ENCODE measurements around the gene GLUD1. TPM values are rescaled to one million over a fixed set of nuclear protein-coding genes. Genes with fewer than 3 reads are reported as not detected.
"Not testable (repeated sequence)": the region's sequence is repeated elsewhere in the genome, so short reads cannot be mapped to it uniquely, and the experiment has no call there.

The GLUD1 gene
- total RNA-seq, 1 donor from 2014 or later: 108 TPM

GRCh38 chr10:87053577-87054181, 41.0 kb downstream of the GLUD1 start:
- no peaks in the 10 kb centered on the region for H3K9me3 ChIP-seq (ENCODE audit: control insufficient read depth in 3 of 3, low read length in 3 of 3)
- H3K27me3 ChIP-seq (ENCODE audit: control insufficient read depth in 3 of 3, insufficient read depth in 3 of 3, low read length in 3 of 3): no peaks in the 10 kb centered on the region
- no peak overlapping the region for H3K4me3 ChIP-seq (ENCODE audit: low read length in 3 of 3)
- peaks cover 15 to 40% (median 38%) of the 10 kb centered on the region in 3 donors for H3K36me3 ChIP-seq (ENCODE audit: control insufficient read depth in 3 of 3, insufficient read depth in 3 of 3, low read length in 3 of 3)
- no peak overlapping the region for H3K9ac ChIP-seq (ENCODE audit: low read depth in 1 of 3, low read length in 3 of 3)
- H3K27ac ChIP-seq (ENCODE audit: low read depth, low read length): no peak overlapping the region
- H3K4me1 ChIP-seq (ENCODE audit: control insufficient read depth in 3 of 3, insufficient read depth in 3 of 3, low read length in 3 of 3): peaks cover 0 to 7% (median 2%) of the 10 kb centered on the region in 3 donors

GRCh38 chr10:87053111-87053510, 41.5 kb downstream of the GLUD1 start:
- Histone ChIP-seq H3K27me3 (ENCODE audit: control insufficient read depth in 3 of 3, insufficient read depth in 3 of 3, low read length in 3 of 3) (no peaks in the 10 kb centered on the region), H3K27ac (ENCODE audit: low read depth, low read length) (no peak overlapping the region), H3K9me3 (ENCODE audit: control insufficient read depth in 3 of 3, low read length in 3 of 3) (no peaks in the 10 kb centered on the region), H3K4me1 (ENCODE audit: control insufficient read depth in 3 of 3, insufficient read depth in 3 of 3, low read length in 3 of 3) (peaks cover 0 to 7% (median 2%) of the 10 kb centered on the region in 3 donors), H3K9ac (ENCODE audit: low read depth in 1 of 3, low read length in 3 of 3) (no peak overlapping the region), H3K36me3 (ENCODE audit: control insufficient read depth in 3 of 3, insufficient read depth in 3 of 3, low read length in 3 of 3) (peaks cover 14 to 37% (median 37%) of the 10 kb centered on the region in 3 donors), H3K4me3 (ENCODE audit: low read length in 3 of 3) (no peak overlapping the region)

GRCh38 chr10:87045434-87045938, 49.2 kb downstream of the GLUD1 start:
- Histone ChIP-seq H3K36me3 (ENCODE audit: control insufficient read depth in 3 of 3, insufficient read depth in 3 of 3, low read length in 3 of 3) (peaks cover 5 to 14% (median 8%) of the 10 kb centered on the region in 3 donors), H3K4me1 (ENCODE audit: control insufficient read depth in 3 of 3, insufficient read depth in 3 of 3, low read length in 3 of 3) (no peaks in the 10 kb centered on the region), H3K9me3 (ENCODE audit: control insufficient read depth in 3 of 3, low read length in 3 of 3) (no peaks in the 10 kb centered on the region), H3K27me3 (ENCODE audit: control insufficient read depth in 3 of 3, insufficient read depth in 3 of 3, low read length in 3 of 3) (no peaks in the 10 kb centered on the region), H3K27ac (ENCODE audit: low read depth, low read length) (no peak overlapping the region), H3K9ac (ENCODE audit: low read depth in 1 of 3, low read length in 3 of 3) (no peak overlapping the region), H3K4me3 (ENCODE audit: low read length in 3 of 3) (no peak overlapping the region)

GRCh38 chr10:87043579-87043978, 51.1 kb downstream of the GLUD1 start:
- not testable (repeated sequence) for H3K27me3 ChIP-seq (ENCODE audit: control insufficient read depth in 3 of 3, insufficient read depth in 3 of 3, low read length in 3 of 3); H3K4me1 ChIP-seq (ENCODE audit: control insufficient read depth in 3 of 3, insufficient read depth in 3 of 3, low read length in 3 of 3); H3K4me3 ChIP-seq (ENCODE audit: low read length in 3 of 3); H3K9ac ChIP-seq (ENCODE audit: low read depth in 1 of 3, low read length in 3 of 3); H3K27ac ChIP-seq (ENCODE audit: low read depth, low read length); H3K36me3 ChIP-seq (ENCODE audit: control insufficient read depth in 3 of 3, insufficient read depth in 3 of 3, low read length in 3 of 3); H3K9me3 ChIP-seq (ENCODE audit: control insufficient read depth in 3 of 3, low read length in 3 of 3)

- Histone ChIP-seq H3K9me3 (ENCODE audit: control insufficient read depth in 3 of 3, low read length in 3 of 3) (no peaks in the 10 kb centered on the region), H3K36me3 (ENCODE audit: control insufficient read depth in 3 of 3, insufficient read depth in 3 of 3, low read length in 3 of 3) (no peaks in the 10 kb centered on the region), H3K27me3 (ENCODE audit: control insufficient read depth in 3 of 3, insufficient read depth in 3 of 3, low read length in 3 of 3) (no peaks in the 10 kb centered on the region), H3K27ac (ENCODE audit: low read depth, low read length) (no peak overlapping the region), H3K4me3 (ENCODE audit: low read length in 3 of 3) (no peak overlapping the region), H3K9ac (ENCODE audit: low read depth in 1 of 3, low read length in 3 of 3) (no peak overlapping the region), H3K4me1 (ENCODE audit: control insufficient read depth in 3 of 3, insufficient read depth in 3 of 3, low read length in 3 of 3) (no peaks in the 10 kb centered on the region)
Observed at GRCh38 chr10:87038786-87039185, 55.9 kb downstream of the GLUD1 start.

GRCh38 chr10:87038286-87038717, 56.3 kb downstream of the GLUD1 start:
- Histone ChIP-seq H3K9me3 (ENCODE audit: control insufficient read depth in 3 of 3, low read length in 3 of 3) (no peaks in the 10 kb centered on the region), H3K4me3 (ENCODE audit: low read length in 3 of 3) (no peak overlapping the region), H3K27ac (ENCODE audit: low read depth, low read length) (no peak overlapping the region), H3K4me1 (ENCODE audit: control insufficient read depth in 3 of 3, insufficient read depth in 3 of 3, low read length in 3 of 3) (no peaks in the 10 kb centered on the region), H3K36me3 (ENCODE audit: control insufficient read depth in 3 of 3, insufficient read depth in 3 of 3, low read length in 3 of 3) (no peaks in the 10 kb centered on the region), H3K27me3 (ENCODE audit: control insufficient read depth in 3 of 3, insufficient read depth in 3 of 3, low read length in 3 of 3) (no peaks in the 10 kb centered on the region), H3K9ac (ENCODE audit: low read depth in 1 of 3, low read length in 3 of 3) (no peak overlapping the region)

GRCh38 chr10:87036623-87037022, 58.0 kb downstream of the GLUD1 start:
- Histone ChIP-seq H3K36me3 (ENCODE audit: control insufficient read depth in 3 of 3, insufficient read depth in 3 of 3, low read length in 3 of 3) (no peaks in the 10 kb centered on the region), H3K4me3 (ENCODE audit: low read length in 3 of 3) (no peak overlapping the region), H3K9me3 (ENCODE audit: control insufficient read depth in 3 of 3, low read length in 3 of 3) (no peaks in the 10 kb centered on the region), H3K27ac (ENCODE audit: low read depth, low read length) (no peak overlapping the region), H3K9ac (ENCODE audit: low read depth in 1 of 3, low read length in 3 of 3) (no peak overlapping the region), H3K4me1 (ENCODE audit: control insufficient read depth in 3 of 3, insufficient read depth in 3 of 3, low read length in 3 of 3) (no peaks in the 10 kb centered on the region), H3K27me3 (ENCODE audit: control insufficient read depth in 3 of 3, insufficient read depth in 3 of 3, low read length in 3 of 3) (no peaks in the 10 kb centered on the region)

GRCh38 chr10:87030912-87031635, 63.6 kb downstream of the GLUD1 start:
- H3K4me1 ChIP-seq (ENCODE audit: control insufficient read depth in 3 of 3, insufficient read depth in 3 of 3, low read length in 3 of 3): no peaks in the 10 kb centered on the region
- no peak overlapping the region for H3K9ac ChIP-seq (ENCODE audit: low read depth in 1 of 3, low read length in 3 of 3)
- H3K4me3 ChIP-seq (ENCODE audit: low read length in 3 of 3): no peak overlapping the region
- H3K9me3 ChIP-seq (ENCODE audit: control insufficient read depth in 3 of 3, low read length in 3 of 3): no peaks in the 10 kb centered on the region
- H3K36me3 ChIP-seq (ENCODE audit: control insufficient read depth in 3 of 3, insufficient read depth in 3 of 3, low read length in 3 of 3): no peaks in the 10 kb centered on the region
- H3K27me3 ChIP-seq (ENCODE audit: control insufficient read depth in 3 of 3, insufficient read depth in 3 of 3, low read length in 3 of 3): no peaks in the 10 kb centered on the region
- H3K27ac ChIP-seq (ENCODE audit: low read depth, low read length): no peak overlapping the region

GRCh38 chr10:87030419-87030818, 64.2 kb downstream of the GLUD1 start:
- not testable (repeated sequence) for H3K27ac ChIP-seq (ENCODE audit: low read depth, low read length); H3K36me3 ChIP-seq (ENCODE audit: control insufficient read depth in 3 of 3, insufficient read depth in 3 of 3, low read length in 3 of 3); H3K4me1 ChIP-seq (ENCODE audit: control insufficient read depth in 3 of 3, insufficient read depth in 3 of 3, low read length in 3 of 3); H3K4me3 ChIP-seq (ENCODE audit: low read length in 3 of 3); H3K9me3 ChIP-seq (ENCODE audit: control insufficient read depth in 3 of 3, low read length in 3 of 3); H3K27me3 ChIP-seq (ENCODE audit: control insufficient read depth in 3 of 3, insufficient read depth in 3 of 3, low read length in 3 of 3); H3K9ac ChIP-seq (ENCODE audit: low read depth in 1 of 3, low read length in 3 of 3)

GRCh38 chr10:87026747-87027508, 67.7 kb downstream of the GLUD1 start:
- not testable (repeated sequence) for H3K9ac ChIP-seq (ENCODE audit: low read depth in 1 of 3, low read length in 3 of 3); H3K36me3 ChIP-seq (ENCODE audit: control insufficient read depth in 3 of 3, insufficient read depth in 3 of 3, low read length in 3 of 3); H3K9me3 ChIP-seq (ENCODE audit: control insufficient read depth in 3 of 3, low read length in 3 of 3); H3K27ac ChIP-seq (ENCODE audit: low read depth, low read length); H3K4me3 ChIP-seq (ENCODE audit: low read length in 3 of 3); H3K4me1 ChIP-seq (ENCODE audit: control insufficient read depth in 3 of 3, insufficient read depth in 3 of 3, low read length in 3 of 3); H3K27me3 ChIP-seq (ENCODE audit: control insufficient read depth in 3 of 3, insufficient read depth in 3 of 3, low read length in 3 of 3)
